H9 (cell line): ENCODE data around the gene ZYG11A. TPM values are rescaled to one million over a fixed set of nuclear protein-coding genes. Genes with fewer than 3 reads are reported as not detected.

Experiments used
- DNase-seq: peaks from one replicate; pipeline ENCODE4 v3.0.0-alpha.2; 2017
- H2AFZ ChIP-seq: one replicate; pipeline ENCODE4 v1.6.1; 2013; ENCODE audit warnings: mild to moderate bottlenecking, low read length, control low read depth, moderate library complexity
- H2AK5ac ChIP-seq: 2 replicates; pipeline ENCODE4 v1.6.1; 2013; ENCODE audit warnings: low read length, control low read depth, mixed read lengths; ENCODE audit not compliant: insufficient read length
- H2BK120ac ChIP-seq: one replicate; pipeline ENCODE4 v1.6.1; 2013; ENCODE audit warnings: low read depth, mild to moderate bottlenecking, low read length, control low read depth, inconsistent platforms; ENCODE audit not compliant: poor library complexity, severe bottlenecking
- H2BK12ac ChIP-seq: 2 replicates; pipeline ENCODE4 v1.6.1; 2013; ENCODE audit warnings: low read length, control low read depth, mixed read lengths, low read depth; ENCODE audit not compliant: insufficient read length
- H2BK15ac ChIP-seq: 2 replicates; pipeline ENCODE4 v1.6.1; 2013; ENCODE audit warnings: low read depth, low read length, control low read depth
- H2BK20ac ChIP-seq: one replicate; pipeline ENCODE4 v1.6.1; 2013; ENCODE audit warnings: low read depth, mild to moderate bottlenecking, low read length, control low read depth, inconsistent platforms; ENCODE audit not compliant: poor library complexity, severe bottlenecking
- H2BK5ac ChIP-seq: 2 replicates; pipeline ENCODE4 v1.6.1; 2013; ENCODE audit warnings: low read length, control low read depth, mixed read lengths; ENCODE audit not compliant: insufficient read length
- H3K14ac ChIP-seq: 2 replicates; pipeline ENCODE4 v1.6.1; 2013; ENCODE audit warnings: low read length, control low read depth; ENCODE audit not compliant: insufficient read depth
- H3K18ac ChIP-seq: 2 replicates; pipeline ENCODE4 v1.6.1; 2013; ENCODE audit warnings: low read depth, mild to moderate bottlenecking, mixed read lengths, low read length, control low read depth; ENCODE audit not compliant: insufficient read length
- H3K23ac ChIP-seq: 2 replicates; pipeline ENCODE4 v1.6.1; 2013; ENCODE audit warnings: low read length, control low read depth, mixed read lengths, low read depth; ENCODE audit not compliant: insufficient read length
- H3K23me2 ChIP-seq: 2 replicates; pipeline ENCODE4 v1.6.1; 2013; ENCODE audit warnings: low read depth, mild to moderate bottlenecking, mixed read lengths, low read length, control low read depth; ENCODE audit not compliant: insufficient read length, poor library complexity, severe bottlenecking
- H3K27ac ChIP-seq: 2 replicates; pipeline ENCODE4 v1.5.1; 2013; ENCODE audit warnings: low read length, control low read depth, mixed read lengths, low read depth; ENCODE audit not compliant: insufficient read length
- H3K27me3 ChIP-seq: 2 replicates; pipeline ENCODE4 v1.6.1; 2013; ENCODE audit warnings: low read length, control low read depth, inconsistent platforms; ENCODE audit not compliant: insufficient read depth
- H3K4ac ChIP-seq: 2 replicates; pipeline ENCODE4 v1.6.1; 2013; ENCODE audit warnings: low read depth, mild to moderate bottlenecking, control low read depth, inconsistent platforms, low read length, moderate library complexity
- H3K4me1 ChIP-seq: 2 replicates; pipeline ENCODE4 v1.6.1; 2013; ENCODE audit warnings: low read length, control low read depth, inconsistent platforms; ENCODE audit not compliant: insufficient read depth
- H3K4me2 ChIP-seq: 2 replicates; pipeline ENCODE4 v1.6.1; 2013; ENCODE audit warnings: low read length, control low read depth, mixed read lengths; ENCODE audit not compliant: insufficient read length, insufficient read depth
- H3K56ac ChIP-seq: 2 replicates; pipeline ENCODE4 v1.6.1; 2013; ENCODE audit warnings: low read depth, mild to moderate bottlenecking, mixed read lengths, low read length, control low read depth; ENCODE audit not compliant: insufficient read length
- H3K79me1 ChIP-seq: 2 replicates; pipeline ENCODE4 v1.6.1; 2013; ENCODE audit warnings: low read depth, mild to moderate bottlenecking, moderate library complexity, low read length, control low read depth, inconsistent platforms; ENCODE audit not compliant: insufficient read depth, poor library complexity, severe bottlenecking
- H3K79me2 ChIP-seq: 2 replicates; pipeline ENCODE4 v1.6.1; 2013; ENCODE audit warnings: low read length, control low read depth, inconsistent platforms; ENCODE audit not compliant: insufficient read depth
- H3K9ac ChIP-seq: 2 replicates; pipeline ENCODE4 v1.6.1; 2013; ENCODE audit warnings: low read length, control low read depth, mixed read lengths; ENCODE audit not compliant: insufficient read length; ENCODE audit errors: extremely low read depth
- H3K9me3 ChIP-seq: one replicate; pipeline ENCODE4 v1.6.1; 2013; ENCODE audit warnings: low read depth, low read length, inconsistent platforms; ENCODE audit not compliant: control insufficient read depth
- H3T11ph ChIP-seq: one replicate; pipeline ENCODE4 v1.6.1; 2013; ENCODE audit warnings: mild to moderate bottlenecking, low read length, control low read depth, inconsistent platforms
- H4K20me1 ChIP-seq: one replicate; pipeline ENCODE4 v1.6.1; 2013; ENCODE audit not compliant: control insufficient read depth, insufficient read length, insufficient read depth
- H4K5ac ChIP-seq: 2 replicates; pipeline ENCODE4 v1.6.1; 2013; ENCODE audit warnings: low read depth, mild to moderate bottlenecking, mixed read lengths, low read length, control low read depth; ENCODE audit not compliant: insufficient read length
- H4K8ac ChIP-seq: replicated peaks from 2 replicates; pipeline ENCODE4 v1.6.1; 2013; ENCODE audit warnings: low read length, control low read depth, mixed read lengths, low read depth; ENCODE audit not compliant: insufficient read length
- H4K91ac ChIP-seq: 2 replicates; pipeline ENCODE4 v1.6.1; 2013; ENCODE audit warnings: low read depth, mild to moderate bottlenecking, moderate library complexity, mixed read lengths, low read length, control low read depth; ENCODE audit not compliant: insufficient read length
- H3K27ac Mint-ChIP-seq, 3 experiments: 2 replicates in 2 of 3; 3 replicates in 1 of 3; pipeline ENCODE4 v1.8.0; 2020 to 2021; ENCODE audit warnings: mixed read lengths in 3 of 3, mild to moderate bottlenecking in 1 of 3, moderate library complexity in 1 of 3
- H3K27me3 Mint-ChIP-seq: 2 replicates; pipeline ENCODE4 v1.8.0; 2021; ENCODE audit warnings: low read depth, mild to moderate bottlenecking, moderate library complexity, mixed read lengths
- H3K36me3 Mint-ChIP-seq, 3 experiments: 2 replicates in 2 of 3; 3 replicates in 1 of 3; pipeline ENCODE4 v1.8.0; 2020 to 2021; ENCODE audit warnings: low read depth in 3 of 3, mixed read lengths in 3 of 3; ENCODE audit not compliant: insufficient read depth in 1 of 3
- H3K4me1 Mint-ChIP-seq, 2 experiments: 2 replicates each; pipeline ENCODE4 v1.8.0; 2020; ENCODE audit warnings: mixed read lengths in 2 of 2
- H3K4me3 Mint-ChIP-seq, 2 experiments: 2 replicates in 1 of 2; 3 replicates in 1 of 2; pipeline ENCODE4 v1.8.0; 2020 to 2021; ENCODE audit warnings: mild to moderate bottlenecking in 2 of 2, mixed read lengths in 2 of 2, moderate library complexity in 1 of 2
- H3K9me3 Mint-ChIP-seq, 2 experiments: 2 replicates in 1 of 2; 3 replicates in 1 of 2; pipeline ENCODE4 v1.8.0; 2020; ENCODE audit warnings: mild to moderate bottlenecking in 2 of 2, mixed read lengths in 2 of 2, moderate library complexity in 1 of 2
- CTCF ChIP-seq: fragments of 200-600 bp; sonication (generic); conservative IDR thresholded peaks from 3 replicates; pipeline ENCODE4 v1.8.0; 2021; ENCODE audit warnings: antibody characterized with exemption, mild to moderate bottlenecking
- WGBS: extraction: QIAGEN DNeasy Blood & Tissue Kit; methylation state at CpG from one replicate; pipeline ENCODE4 v1.1.7; 2013; ENCODE audit warnings: missing lambda C conversion rate, low lambda C conversion rate, mixed read lengths; ENCODE audit not compliant: insufficient read length; ENCODE audit errors: extremely low coverage; 5-methylcytosine and 5-hydroxymethylcytosine counted together
- total RNA-seq: library from RNA; stranded (reverse); gene quantifications from 2 replicates; pipeline ENCODE4 v1.2.1, GENCODE V29; 2021

ZYG11A gene
- total RNA-seq, 1 experiment from 2014 or later: 2.1 TPM

GRCh38 chr1:52904208-52904926 lies 61.8 kb downstream of the ZYG11A start:
- H3K79me2 ChIP-seq: no peaks in the 10 kb centered on the region
- H2BK120ac ChIP-seq: no peak overlapping the region
- H2BK12ac ChIP-seq: no peak overlapping the region
- no peaks in the 10 kb centered on the region for H4K20me1 ChIP-seq
- no peak overlapping the region for H4K91ac ChIP-seq
- H2BK5ac ChIP-seq: no peak overlapping the region
- H3K14ac ChIP-seq: no peak overlapping the region; the same call in 1 of the 2 replicates
- Mint-ChIP-seq H3K27me3 (no peaks in the 10 kb centered on the region), H3K4me3 (no peak overlapping the region), H3K36me3 (peaks cover 0 to 3% (median 0%) of the 10 kb centered on the region in 3 experiments; a peak in 1 of 7 replicates), H3K4me1 (peaks cover 38 to 47% of the 10 kb centered on the region in 2 experiments), H3K27ac (no peak overlapping the region), H3K9me3 (no peaks in the 10 kb centered on the region)
- no peak overlapping the region for H2BK15ac ChIP-seq
- no peak overlapping the region for H3K56ac ChIP-seq
- H3K4ac ChIP-seq: no peak overlapping the region
- H3T11ph ChIP-seq: no peak overlapping the region
- no peak overlapping the region for H3K18ac ChIP-seq
- no peak for DNase-seq
- no peak overlapping the region for H3K9ac ChIP-seq
- no peak overlapping the region for H2AFZ ChIP-seq
- no peaks in the 10 kb centered on the region for H3K23me2 ChIP-seq
- TF ChIP-seq CTCF: no peak
- no peaks in the 10 kb centered on the region for H3K27me3 ChIP-seq
- H3K27ac ChIP-seq: no peak overlapping the region
- H3K4me2 ChIP-seq: no peak overlapping the region
- H4K5ac ChIP-seq: no peak overlapping the region
- no peak overlapping the region for H2BK20ac ChIP-seq
- H3K9me3 ChIP-seq: no peaks in the 10 kb centered on the region
- WGBS: no CpG with 5 or more reads among the region's 13 CpGs
- H3K23ac ChIP-seq: no peak overlapping the region
- H2AK5ac ChIP-seq: no peak overlapping the region
- peaks cover 7% of the 10 kb centered on the region for H3K4me1 ChIP-seq
- no peak overlapping the region for H4K8ac ChIP-seq
- no peaks in the 10 kb centered on the region for H3K79me1 ChIP-seq
